ENCODE results near the gene KANK4. TPM values are rescaled to one million over a fixed set of nuclear protein-coding genes. Genes with fewer than 3 reads are reported as not detected.

Gene KANK4
- not detected for total RNA-seq
- polyA plus RNA-seq, result not detected
- total RNA-seq, result not detected

- DNase-seq, result no peak
- ATAC-seq, result peak; percentile 19
- peaks cover 0 to 3% of the 10 kb centered on the region in 2 donors for H3K27me3 ChIP-seq (ENCODE audit: control insufficient read depth in 2 of 2, insufficient read depth in 2 of 2, low read length in 2 of 2)
- Mint-ChIP-seq H3K4me3 (peak within 1 kb of the TSS in 6 of 10 donors; percentile 10 to 61 (median 34)), H3K9me3 (no peaks in the 10 kb centered on the region), H3K27ac (no peak within 1 kb of the TSS), H3K27me3 (peaks cover 19 to 45% (median 37%) of the 10 kb centered on the region in 5 donors), H3K36me3 (no peaks in the 10 kb centered on the region), H3K4me1 (peaks cover 0 to 7% (median 6%) of the 10 kb centered on the region in 7 donors)
- H3K4me1 ChIP-seq (ENCODE audit: control insufficient read depth in 2 of 2, insufficient read depth in 2 of 2, low read length in 2 of 2), result no peaks in the 10 kb centered on the region
- POLR2A ChIA-PET, result no interaction called here
- CTCF ChIA-PET, result no interaction called here
- no peak within 1 kb of the TSS for H3K27ac ChIP-seq (ENCODE audit: low read depth, low read length)
- H3K36me3 ChIP-seq (ENCODE audit: control insufficient read depth in 2 of 3, insufficient read depth in 3 of 3, low read length in 3 of 3), result no peaks in the 10 kb centered on the region
- intact Hi-C loops (cut with micrococcal nuclease), result no loop called here
- H3K4me3 ChIP-seq (ENCODE audit: low read length), result no peak within 1 kb of the TSS
- no peaks in the 10 kb centered on the region for H3K9me3 ChIP-seq (ENCODE audit: control insufficient read depth in 2 of 3, low read length in 3 of 3)
Observed at GRCh38 chr1:62318756-62319544, at the start of gene KANK4. KANK4 (minus strand) TSS chr1:62319434; CDS start chr1:62281564, 37,870 bp downstream.

GRCh38 chr1:62368989-62369388 is 49.8 kb upstream of the KANK4 start:
- POLR2A ChIA-PET, result no interaction called here
- peak overlapping the region in 1 of 9 donors; percentile 57 for H3K27ac Mint-ChIP-seq
- H3K4me3 ChIP-seq (ENCODE audit: low read length), result no peak overlapping the region
- no peaks in the 10 kb centered on the region for H3K27me3 ChIP-seq (ENCODE audit: control insufficient read depth in 2 of 2, insufficient read depth in 2 of 2, low read length in 2 of 2)
- peaks cover 0 to 20% (median 11%) of the 10 kb centered on the region in 5 donors for H3K27me3 Mint-ChIP-seq
- no peak overlapping the region for H3K27ac ChIP-seq (ENCODE audit: low read depth, low read length)
- no peaks in the 10 kb centered on the region for H3K9me3 ChIP-seq (ENCODE audit: control insufficient read depth in 2 of 3, low read length in 3 of 3)
- H3K4me3 Mint-ChIP-seq, result no peak overlapping the region
- CTCF ChIA-PET, result no interaction called here
- ATAC-seq, result no peak
- no peak for DNase-seq
- peaks cover 0 to 4% (median 0%) of the 10 kb centered on the region in 7 donors for H3K4me1 Mint-ChIP-seq
- peaks cover 0 to 5% (median 0%) of the 10 kb centered on the region in 11 donors for H3K9me3 Mint-ChIP-seq
- no peaks in the 10 kb centered on the region for H3K36me3 Mint-ChIP-seq
- no peaks in the 10 kb centered on the region for H3K36me3 ChIP-seq (ENCODE audit: control insufficient read depth in 2 of 3, insufficient read depth in 3 of 3, low read length in 3 of 3)
- no peaks in the 10 kb centered on the region for H3K4me1 ChIP-seq (ENCODE audit: control insufficient read depth in 2 of 2, insufficient read depth in 2 of 2, low read length in 2 of 2)
- intact Hi-C loops (cut with micrococcal nuclease), result no loop called here

DNA sequence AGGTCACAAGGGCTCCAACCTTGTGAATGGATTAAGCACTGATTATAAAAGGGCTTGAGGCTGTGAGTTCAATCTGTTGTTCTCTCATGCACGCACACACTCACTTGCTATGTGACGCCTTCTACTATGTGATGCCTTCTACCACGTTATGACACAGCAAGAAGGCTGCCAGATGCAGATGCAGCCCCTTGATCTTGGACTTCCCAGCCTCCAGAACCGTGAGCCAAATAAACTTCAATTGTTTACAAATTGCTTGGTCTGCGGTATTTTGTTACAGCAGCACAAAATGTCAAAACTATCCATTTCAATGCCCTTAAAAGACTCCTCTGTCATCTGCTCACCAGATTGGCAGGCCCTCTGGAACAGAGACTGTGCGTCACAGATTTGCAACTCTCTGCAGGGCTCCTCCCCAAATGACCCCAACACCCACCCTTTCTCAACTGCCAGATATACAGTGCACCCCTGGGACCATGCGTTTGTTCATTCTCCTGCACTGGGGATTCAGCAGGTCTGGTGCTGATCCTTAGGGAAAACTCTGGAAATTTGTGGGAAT is 47.8 kb upstream of the KANK4 start:
- POLR2A ChIA-PET, result no interaction called here
- no peaks in the 10 kb centered on the region for H3K36me3 ChIP-seq (ENCODE audit: control insufficient read depth in 2 of 3, insufficient read depth in 3 of 3, low read length in 3 of 3)
- H3K4me3 Mint-ChIP-seq, result no peak overlapping the region
- CTCF ChIA-PET, result no interaction called here
- H3K9me3 Mint-ChIP-seq, result peaks cover 0 to 8% (median 0%) of the 10 kb centered on the region in 11 donors
- peaks cover 0 to 4% (median 0%) of the 10 kb centered on the region in 7 donors for H3K4me1 Mint-ChIP-seq
- H3K4me3 ChIP-seq (ENCODE audit: low read length), result no peak overlapping the region
- ATAC-seq, result no peak
- H3K27me3 ChIP-seq (ENCODE audit: control insufficient read depth in 2 of 2, insufficient read depth in 2 of 2, low read length in 2 of 2), result no peaks in the 10 kb centered on the region
- H3K4me1 ChIP-seq (ENCODE audit: control insufficient read depth in 2 of 2, insufficient read depth in 2 of 2, low read length in 2 of 2), result no peaks in the 10 kb centered on the region
- H3K27ac Mint-ChIP-seq, result no peak overlapping the region
- no peaks in the 10 kb centered on the region for H3K9me3 ChIP-seq (ENCODE audit: control insufficient read depth in 2 of 3, low read length in 3 of 3)
- H3K27me3 Mint-ChIP-seq, result peaks cover 0 to 20% (median 11%) of the 10 kb centered on the region in 5 donors
- H3K27ac ChIP-seq (ENCODE audit: low read depth, low read length), result no peak overlapping the region
- DNase-seq, result no peak
- intact Hi-C loops (cut with micrococcal nuclease), result no loop called here
- H3K36me3 Mint-ChIP-seq, result no peaks in the 10 kb centered on the region

DNA sequence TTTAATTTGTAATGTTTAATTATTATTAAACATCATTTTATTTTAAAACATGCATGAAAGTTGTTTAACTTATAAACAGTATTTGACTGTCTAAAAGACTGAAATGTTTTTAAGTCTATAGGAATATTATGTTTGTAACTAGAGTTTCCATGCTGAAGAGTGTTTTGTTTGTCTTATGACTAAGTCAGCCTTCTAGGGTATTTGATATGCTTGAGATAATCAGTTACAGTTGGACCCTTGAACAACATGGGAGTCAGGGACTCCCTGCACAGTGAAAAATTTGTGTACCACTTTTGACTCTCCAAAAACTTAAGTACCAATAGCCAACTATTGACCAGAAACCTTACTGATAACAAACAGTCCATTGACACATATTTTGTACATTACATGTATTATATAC is 45.5 kb upstream of the KANK4 start:
- no peaks in the 10 kb centered on the region for H3K4me1 ChIP-seq (ENCODE audit: control insufficient read depth in 2 of 2, insufficient read depth in 2 of 2, low read length in 2 of 2)
- Mint-ChIP-seq H3K4me1 (peaks cover 0 to 4% (median 0%) of the 10 kb centered on the region in 7 donors), H3K9me3 (peaks cover 0 to 8% (median 0%) of the 10 kb centered on the region in 11 donors), H3K27me3 (peaks cover 0 to 17% (median 6%) of the 10 kb centered on the region in 5 donors), H3K27ac (no peak overlapping the region), H3K4me3 (no peak overlapping the region), H3K36me3 (no peaks in the 10 kb centered on the region)
- H3K36me3 ChIP-seq (ENCODE audit: control insufficient read depth in 2 of 3, insufficient read depth in 3 of 3, low read length in 3 of 3), result no peaks in the 10 kb centered on the region
- ChIA-PET POLR2A (no interaction called here), CTCF (no interaction called here)
- no peaks in the 10 kb centered on the region for H3K9me3 ChIP-seq (ENCODE audit: control insufficient read depth in 2 of 3, low read length in 3 of 3)
- DNase-seq (no peak), ATAC-seq (no peak)
- H3K4me3 ChIP-seq (ENCODE audit: low read length), result no peak overlapping the region
- H3K27ac ChIP-seq (ENCODE audit: low read depth, low read length), result no peak overlapping the region
- intact Hi-C loops (cut with micrococcal nuclease), result no loop called here
- H3K27me3 ChIP-seq (ENCODE audit: control insufficient read depth in 2 of 2, insufficient read depth in 2 of 2, low read length in 2 of 2), result no peaks in the 10 kb centered on the region

- no peaks in the 10 kb centered on the region for H3K4me1 ChIP-seq (ENCODE audit: control insufficient read depth in 2 of 2, insufficient read depth in 2 of 2, low read length in 2 of 2)
- peaks cover 0 to 7% (median 5%) of the 10 kb centered on the region in 7 donors for H3K4me1 Mint-ChIP-seq
- H3K27ac ChIP-seq (ENCODE audit: low read depth, low read length), result no peak overlapping the region
- no peaks in the 10 kb centered on the region for H3K36me3 Mint-ChIP-seq
- DNase-seq (no peak), ATAC-seq (no peak)
- intact Hi-C loops (cut with micrococcal nuclease), result no loop called here
- no peak overlapping the region for H3K27ac Mint-ChIP-seq
- no peaks in the 10 kb centered on the region for H3K9me3 ChIP-seq (ENCODE audit: control insufficient read depth in 2 of 3, low read length in 3 of 3)
- ChIA-PET CTCF (interaction anchor here (0.6 kb wide), 1 partner anchor 180 kb away, joined by 3 read pairs; no protein-coding TSS in a partner anchor), POLR2A (no interaction called here)
- no peak overlapping the region for H3K4me3 ChIP-seq (ENCODE audit: low read length)
- no peaks in the 10 kb centered on the region for H3K27me3 ChIP-seq (ENCODE audit: control insufficient read depth in 2 of 2, insufficient read depth in 2 of 2, low read length in 2 of 2)
- H3K27me3 Mint-ChIP-seq, result peaks cover 0 to 5% (median 0%) of the 10 kb centered on the region in 5 donors
- H3K9me3 Mint-ChIP-seq, result peaks cover 0 to 8% (median 0%) of the 10 kb centered on the region in 11 donors
- no peak overlapping the region for H3K4me3 Mint-ChIP-seq
- H3K36me3 ChIP-seq (ENCODE audit: control insufficient read depth in 2 of 3, insufficient read depth in 3 of 3, low read length in 3 of 3), result no peaks in the 10 kb centered on the region
Observed at GRCh38 chr1:62362926-62363325, 43.7 kb upstream of the KANK4 start.

DNA sequence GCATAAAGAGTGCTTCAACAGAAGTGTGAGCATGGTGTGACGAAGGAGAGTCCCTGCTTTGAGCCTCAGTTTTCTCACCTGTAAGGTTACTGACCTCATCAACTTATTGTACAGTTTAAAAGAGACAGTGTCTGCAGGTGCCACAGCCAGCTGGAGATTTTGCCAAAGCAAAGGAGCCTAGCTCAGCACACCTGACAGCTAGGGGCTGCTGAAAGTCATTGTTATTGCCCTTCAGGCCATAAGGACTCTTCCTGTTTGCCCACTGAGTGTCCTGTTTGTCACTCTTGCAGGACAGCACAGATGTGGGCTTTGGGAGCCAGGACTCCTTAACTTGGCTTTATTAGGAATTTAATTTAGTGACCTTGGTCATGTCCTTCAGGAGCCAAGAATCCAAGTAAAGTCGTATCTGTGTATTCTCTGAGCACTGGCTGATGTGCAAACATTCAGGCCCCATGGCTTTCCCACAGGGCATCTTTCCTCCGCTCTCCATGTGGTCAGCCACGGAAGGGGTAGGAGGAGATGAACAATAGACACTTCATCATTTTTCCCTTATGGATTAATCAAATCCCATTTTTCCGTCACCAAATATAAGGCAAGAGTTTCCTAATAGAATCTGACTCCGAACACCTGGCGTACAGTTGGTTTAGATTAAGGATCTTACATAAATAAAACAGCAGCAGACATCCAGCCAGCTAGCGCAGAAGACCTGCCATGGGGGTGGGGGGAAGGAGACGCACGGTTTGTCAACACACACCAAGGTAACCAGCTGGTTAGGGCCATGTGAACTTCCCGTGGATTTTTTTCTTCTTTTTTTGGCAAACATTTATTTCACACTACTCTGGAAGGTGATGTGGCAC is 43.1 kb upstream of the KANK4 start:
- Histone ChIP-seq H3K36me3 (ENCODE audit: control insufficient read depth in 2 of 3, insufficient read depth in 3 of 3, low read length in 3 of 3) (no peaks in the 10 kb centered on the region), H3K9me3 (ENCODE audit: control insufficient read depth in 2 of 3, low read length in 3 of 3) (no peaks in the 10 kb centered on the region), H3K27ac (ENCODE audit: low read depth, low read length) (no peak overlapping the region), H3K4me3 (ENCODE audit: low read length) (no peak overlapping the region), H3K27me3 (ENCODE audit: control insufficient read depth in 2 of 2, insufficient read depth in 2 of 2, low read length in 2 of 2) (no peaks in the 10 kb centered on the region), H3K4me1 (ENCODE audit: control insufficient read depth in 2 of 2, insufficient read depth in 2 of 2, low read length in 2 of 2) (no peaks in the 10 kb centered on the region)
- H3K36me3 Mint-ChIP-seq, result no peaks in the 10 kb centered on the region
- ChIA-PET CTCF (interaction anchor here (0.6 kb wide), 1 partner anchor 179 kb away, joined by 3 read pairs; no protein-coding TSS in a partner anchor), POLR2A (no interaction called here)
- intact Hi-C loops (cut with micrococcal nuclease), result no loop called here
- no peak overlapping the region for H3K4me3 Mint-ChIP-seq
- DNase-seq (no peak), ATAC-seq (no peak)
- no peak overlapping the region for H3K27ac Mint-ChIP-seq
- H3K9me3 Mint-ChIP-seq, result peaks cover 0 to 8% (median 0%) of the 10 kb centered on the region in 11 donors
- peaks cover 0 to 7% (median 5%) of the 10 kb centered on the region in 7 donors for H3K4me1 Mint-ChIP-seq
- H3K27me3 Mint-ChIP-seq, result peaks cover 0 to 3% (median 0%) of the 10 kb centered on the region in 5 donors
